ENCODE results near the gene LCN9. TPM values are rescaled to one million over a fixed set of nuclear protein-coding genes. Genes with fewer than 3 reads are reported as not detected.

LCN9 gene
- total and polyA plus RNA-seq, 2 of the 13 experiments (the other 11 are each of a cell fraction or from before 2014, with no cell fraction given) = not detected

DNA sequence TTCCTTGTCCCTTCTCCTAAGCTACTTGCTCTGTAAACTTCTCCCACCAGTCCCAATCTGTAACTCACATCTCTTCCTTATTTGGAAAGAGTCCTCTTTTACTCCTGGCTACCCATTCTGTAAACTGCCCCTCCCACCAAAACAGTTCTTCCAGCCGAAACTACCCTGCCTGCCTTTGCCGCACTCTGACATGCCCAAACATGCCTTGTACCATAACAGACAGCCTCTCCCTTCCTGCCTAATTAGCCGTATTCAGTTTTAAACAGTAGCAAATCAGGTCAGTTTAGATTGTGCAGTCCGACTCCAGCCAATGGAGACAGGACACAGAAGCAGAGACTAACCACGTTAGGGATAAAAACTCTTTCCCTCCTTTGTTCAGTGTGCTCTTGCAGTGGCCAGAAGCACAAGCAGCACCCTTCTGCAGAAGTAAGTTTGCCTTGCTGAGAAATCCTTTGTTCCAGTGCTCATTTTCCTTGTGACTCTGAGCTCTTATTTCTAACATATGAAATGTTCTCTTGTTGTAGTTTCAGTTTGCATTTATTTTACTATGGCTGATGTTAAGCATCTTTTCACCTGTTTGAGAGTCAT, 18.4 kb upstream of the LCN9 start:
- POLR2A ChIA-PET = no interaction called here
- no TSS peak for BruUV-seq (replicated peaks)
- intact Hi-C loops (cut with micrococcal nuclease; ENCODE audit: unreplicated experiment) (no loop called here), in situ Hi-C loops (cut with HindIII; ENCODE audit: extremely low pct_ligation_motif_present, low pct_unique_long_range_greater_than_20kb) (no loop called here)
- H3K4me1 ChIP-seq (ENCODE audit: insufficient read depth, low read length) = no peaks in the 10 kb centered on the region
- H3K36me3 ChIP-seq (replicated peaks in 1 of 2; ENCODE audit: control insufficient read depth in 1 of 2, insufficient read depth in 2 of 2, low read length in 2 of 2) = no peaks in the 10 kb centered on the region
- ATAC-seq (no peak), DNase-seq (ENCODE audit: low spot score) (no peak), FAIRE-seq (no peak)
- H3K27ac ChIP-seq (ENCODE audit: extremely low read length, insufficient read depth, low read length) = no peak overlapping the region
- WGBS (ENCODE audit: low lambda C conversion rate) = 6% methylated on average over 5 of the region's 5 CpGs
- 0 out of 2 replicates have a peak, but pooled peaks have one; percentile 48 for TF ChIP-seq ZNF562 (CRISPR knock-in tag; IDR thresholded peaks at IDR 0.05; ENCODE audit: borderline replicate concordance)
- TF ChIP-seq, protein P1, sequence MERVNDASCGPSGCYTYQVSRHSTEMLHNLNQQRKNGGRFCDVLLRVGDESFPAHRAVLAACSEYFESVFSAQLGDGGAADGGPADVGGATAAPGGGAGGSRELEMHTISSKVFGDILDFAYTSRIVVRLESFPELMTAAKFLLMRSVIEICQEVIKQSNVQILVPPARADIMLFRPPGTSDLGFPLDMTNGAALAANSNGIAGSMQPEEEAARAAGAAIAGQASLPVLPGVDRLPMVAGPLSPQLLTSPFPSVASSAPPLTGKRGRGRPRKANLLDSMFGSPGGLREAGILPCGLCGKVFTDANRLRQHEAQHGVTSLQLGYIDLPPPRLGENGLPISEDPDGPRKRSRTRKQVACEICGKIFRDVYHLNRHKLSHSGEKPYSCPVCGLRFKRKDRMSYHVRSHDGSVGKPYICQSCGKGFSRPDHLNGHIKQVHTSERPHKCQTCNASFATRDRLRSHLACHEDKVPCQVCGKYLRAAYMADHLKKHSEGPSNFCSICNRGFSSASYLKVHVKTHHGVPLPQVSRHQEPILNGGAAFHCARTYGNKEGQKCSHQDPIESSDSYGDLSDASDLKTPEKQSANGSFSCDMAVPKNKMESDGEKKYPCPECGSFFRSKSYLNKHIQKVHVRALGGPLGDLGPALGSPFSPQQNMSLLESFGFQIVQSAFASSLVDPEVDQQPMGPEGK (CRISPR knock-in tag; IDR thresholded peaks at IDR 0.05) = no peak
- no peaks in the 10 kb centered on the region; a peak in 1 of 5 replicates for H3K27me3 ChIP-seq (ENCODE audit: control insufficient read depth in 1 of 2, insufficient read depth in 2 of 2, low read length in 2 of 2)
- peaks cover 57% of the 10 kb centered on the region for H3K9me3 ChIP-seq (ENCODE audit: low read length)
- H3K79me2 ChIP-seq (ENCODE audit: insufficient read depth, low read length) = no peaks in the 10 kb centered on the region
- no peak overlapping the region for H3K9ac ChIP-seq (ENCODE audit: insufficient read depth, low read depth, low read length)
- H4K20me1 ChIP-seq (ENCODE audit: insufficient read depth, low read length) = no peaks in the 10 kb centered on the region
- H3K4me3 ChIP-seq (replicated peaks in 1 of 3; ENCODE audit: insufficient read depth in 1 of 3, low read depth in 2 of 3, low read length in 3 of 3) = no peak overlapping the region
- H3K4me2 ChIP-seq (ENCODE audit: low read depth, low read length) = no peak overlapping the region
- CTCF ChIA-PET (ENCODE audit: low intra/inter-chr PET ratio, low total read pairs) = no interaction called here
- no peak overlapping the region for H2AFZ ChIP-seq (ENCODE audit: low read length)

DNA sequence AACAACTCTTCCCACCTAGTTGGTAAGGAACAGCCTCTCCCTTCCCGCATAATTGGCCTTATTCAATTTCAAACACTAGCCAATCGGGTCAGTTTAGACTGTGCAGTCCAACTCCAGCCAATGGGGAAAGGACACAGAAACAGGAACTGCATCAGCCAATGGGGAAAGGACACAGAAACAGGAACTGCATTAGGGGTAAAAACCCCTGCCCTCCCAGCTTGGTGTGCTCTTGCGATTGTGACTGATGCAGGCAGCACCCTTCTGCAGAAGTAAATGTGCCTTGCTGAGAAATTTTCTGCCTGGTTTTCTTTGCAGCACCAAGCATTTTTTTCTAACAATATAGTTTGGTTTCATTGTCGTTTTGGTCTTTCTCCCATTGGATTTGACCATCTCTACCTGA, 15.2 kb upstream of the LCN9 start:
- Histone ChIP-seq H3K9ac (ENCODE audit: insufficient read depth, low read depth, low read length) (no peak overlapping the region), H3K79me2 (ENCODE audit: insufficient read depth, low read length) (no peaks in the 10 kb centered on the region), H4K20me1 (ENCODE audit: insufficient read depth, low read length) (no peaks in the 10 kb centered on the region), H3K27me3 (ENCODE audit: control insufficient read depth in 1 of 2, insufficient read depth in 2 of 2, low read length in 2 of 2) (peaks cover 0 to 1% of the 10 kb centered on the region in 2 experiments; a peak in 2 of 5 replicates), H3K4me2 (ENCODE audit: low read depth, low read length) (no peak overlapping the region), H3K4me1 (ENCODE audit: insufficient read depth, low read length) (no peaks in the 10 kb centered on the region), H3K4me3 (replicated peaks in 1 of 3; ENCODE audit: insufficient read depth in 1 of 3, low read depth in 2 of 3, low read length in 3 of 3) (no peak overlapping the region), H3K9me3 (ENCODE audit: low read length) (peaks cover 62% of the 10 kb centered on the region), H2AFZ (ENCODE audit: low read length) (no peak overlapping the region), H3K27ac (ENCODE audit: extremely low read length, insufficient read depth, low read length) (no peak overlapping the region), H3K36me3 (replicated peaks in 1 of 2; ENCODE audit: control insufficient read depth in 1 of 2, insufficient read depth in 2 of 2, low read length in 2 of 2) (no peaks in the 10 kb centered on the region)
- ATAC-seq (no peak), FAIRE-seq (no peak), DNase-seq (ENCODE audit: low spot score) (no peak)
- POLR2A ChIA-PET = no interaction called here
- in situ Hi-C loops (cut with HindIII; ENCODE audit: extremely low pct_ligation_motif_present, low pct_unique_long_range_greater_than_20kb) = no loop called here
- no TSS peak for BruUV-seq (replicated peaks)
- intact Hi-C loops (cut with micrococcal nuclease; ENCODE audit: unreplicated experiment) = no loop called here
- TF ChIP-seq ZNF543 (CRISPR knock-in tag; IDR thresholded peaks at IDR 0.05) (no peak), ZNF562 (CRISPR knock-in tag; IDR thresholded peaks at IDR 0.05; ENCODE audit: borderline replicate concordance) (peak; percentile 72; the same call in 1 of the 2 replicates), RFXAP (CRISPR knock-in tag; IDR thresholded peaks at IDR 0.05; ENCODE audit: borderline replicate concordance) (no peak), NFIB (CRISPR knock-in tag; IDR thresholded peaks at IDR 0.05; ENCODE audit: borderline replicate concordance) (no peak), MTF2 (CRISPR knock-in tag; IDR thresholded peaks at IDR 0.05; ENCODE audit: borderline replicate concordance) (no peak)
- TF ChIP-seq, protein P2, sequence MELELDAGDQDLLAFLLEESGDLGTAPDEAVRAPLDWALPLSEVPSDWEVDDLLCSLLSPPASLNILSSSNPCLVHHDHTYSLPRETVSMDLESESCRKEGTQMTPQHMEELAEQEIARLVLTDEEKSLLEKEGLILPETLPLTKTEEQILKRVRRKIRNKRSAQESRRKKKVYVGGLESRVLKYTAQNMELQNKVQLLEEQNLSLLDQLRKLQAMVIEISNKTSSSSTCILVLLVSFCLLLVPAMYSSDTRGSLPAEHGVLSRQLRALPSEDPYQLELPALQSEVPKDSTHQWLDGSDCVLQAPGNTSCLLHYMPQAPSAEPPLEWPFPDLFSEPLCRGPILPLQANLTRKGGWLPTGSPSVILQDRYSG (CRISPR knock-in tag; IDR thresholded peaks at IDR 0.05) = no peak
- CTCF ChIA-PET (ENCODE audit: low intra/inter-chr PET ratio, low total read pairs) = no interaction called here
- 1% methylated on average over 4 of the region's 4 CpGs for WGBS (ENCODE audit: low lambda C conversion rate)
